NT2/D1 (cell line): ENCODE results near the gene PAPLN.

Experiments used
- DNase-seq: peaks from one replicate; pipeline ENCODE4 v3.0.0-alpha.2; 2011; ENCODE audit warnings: low read depth, low spot score
- H3K27me3 ChIP-seq: 2 replicates; pipeline ENCODE4 v1.6.0; 2011; ENCODE audit warnings: mild to moderate bottlenecking; ENCODE audit not compliant: insufficient read length, insufficient read depth
- H3K36me3 ChIP-seq: 2 replicates; pipeline ENCODE4 v1.6.1; 2011; ENCODE audit warnings: mild to moderate bottlenecking, low read length, mixed read lengths; ENCODE audit not compliant: insufficient read depth, insufficient read length
- H3K4me1 ChIP-seq: 2 replicates; pipeline ENCODE4 v1.5.1; 2011; ENCODE audit not compliant: insufficient read depth, insufficient read length
- H3K4me3 ChIP-seq: 2 replicates; pipeline ENCODE4 v1.5.1; 2011; ENCODE audit warnings: low read depth; ENCODE audit not compliant: insufficient read length
- H3K9ac ChIP-seq: 2 replicates; pipeline ENCODE4 v1.6.0; 2011; ENCODE audit warnings: low read depth; ENCODE audit not compliant: insufficient read length
- H3K9me3 ChIP-seq: 2 replicates; pipeline ENCODE4 v1.5.1; 2011; ENCODE audit warnings: mild to moderate bottlenecking, low read length; ENCODE audit not compliant: insufficient read depth
- SUZ12 ChIP-seq: IDR thresholded peaks from 2 replicates; pipeline ENCODE4 v1.6.1; 2011; ENCODE audit not compliant: insufficient read length, insufficient read depth; ENCODE audit errors: extremely low read depth
- YY1 ChIP-seq: IDR thresholded peaks from 2 replicates; pipeline ENCODE4 v1.6.1; 2011; ENCODE audit not compliant: insufficient read length, insufficient read depth
- ZNF274 ChIP-seq: IDR thresholded peaks from 2 replicates; pipeline ENCODE4 v1.6.1; 2011; ENCODE audit warnings: mild to moderate bottlenecking, low read depth, low read length

PAPLN gene

GRCh38 chr14:73264080-73264884 is 27.0 kb downstream of the PAPLN start:
- no peak overlapping the region for H3K9ac ChIP-seq
- no peaks in the 10 kb centered on the region for H3K27me3 ChIP-seq
- peaks cover 5% of the 10 kb centered on the region for H3K36me3 ChIP-seq
- H3K4me1 ChIP-seq: peaks cover 2% of the 10 kb centered on the region
- no peak for DNase-seq
- H3K9me3 ChIP-seq: no peaks in the 10 kb centered on the region
- H3K4me3 ChIP-seq: no peak overlapping the region
- no peak for TF ChIP-seq SUZ12

- DNase-seq: no peak
- no peaks in the 10 kb centered on the region for H3K9me3 ChIP-seq
- TF ChIP-seq YY1 (no peak), SUZ12 (no peak), ZNF274 (no peak)
- H3K27me3 ChIP-seq: no peaks in the 10 kb centered on the region
- H3K4me3 ChIP-seq: no peak overlapping the region
- H3K4me1 ChIP-seq: peaks cover 2% of the 10 kb centered on the region
- no peak overlapping the region for H3K9ac ChIP-seq
- peaks cover 5% of the 10 kb centered on the region for H3K36me3 ChIP-seq
Observed at GRCh38 chr14:73264885-73265720, 27.8 kb downstream of the PAPLN start.

- Histone ChIP-seq H3K9me3 (no peaks in the 10 kb centered on the region), H3K4me3 (no peak overlapping the region), H3K27me3 (no peaks in the 10 kb centered on the region), H3K4me1 (peaks cover 2% of the 10 kb centered on the region), H3K36me3 (peaks cover 5% of the 10 kb centered on the region), H3K9ac (no peak overlapping the region)
- no peak for DNase-seq
- TF ChIP-seq YY1 (no peak), ZNF274 (no peak), SUZ12 (no peak)
Observed at GRCh38 chr14:73265721-73266046, 28.4 kb downstream of the PAPLN start.

- TF ChIP-seq ZNF274 (no peak), SUZ12 (no peak), YY1 (no peak)
- H3K9me3 ChIP-seq: no peaks in the 10 kb centered on the region
- H3K27me3 ChIP-seq: no peaks in the 10 kb centered on the region
- no peak for DNase-seq
- peaks cover 2% of the 10 kb centered on the region for H3K4me1 ChIP-seq
- H3K36me3 ChIP-seq: peaks cover 5% of the 10 kb centered on the region
- H3K4me3 ChIP-seq: no peak overlapping the region
- no peak overlapping the region for H3K9ac ChIP-seq
Observed at GRCh38 chr14:73266317-73266716, 29.0 kb downstream of the PAPLN start.

- Histone ChIP-seq H3K36me3 (peaks cover 7% of the 10 kb centered on the region), H3K27me3 (no peaks in the 10 kb centered on the region), H3K4me1 (no peaks in the 10 kb centered on the region), H3K9ac (no peak overlapping the region), H3K9me3 (no peaks in the 10 kb centered on the region), H3K4me3 (no peak overlapping the region)
- TF ChIP-seq YY1 (no peak), SUZ12 (no peak), ZNF274 (no peak)
- DNase-seq: no peak
Observed at GRCh38 chr14:73267474-73267873, 30.2 kb downstream of the PAPLN start.

- H3K27me3 ChIP-seq: no peaks in the 10 kb centered on the region
- H3K9ac ChIP-seq: no peak overlapping the region
- H3K9me3 ChIP-seq: no peaks in the 10 kb centered on the region
- DNase-seq: no peak
- H3K4me1 ChIP-seq: no peaks in the 10 kb centered on the region
- no peak overlapping the region for H3K4me3 ChIP-seq
- H3K36me3 ChIP-seq: peaks cover 19% of the 10 kb centered on the region
- TF ChIP-seq YY1 (no peak), ZNF274 (no peak), SUZ12 (no peak)
Observed at GRCh38 chr14:73269729-73270531, 32.6 kb downstream of the PAPLN start.
